ENCODE results near the gene PARS2. TPM values are rescaled to one million over a fixed set of nuclear protein-coding genes. Genes with fewer than 3 reads are reported as not detected.

Gene PARS2
- 3.2 and 4.2 TPM in 2 replicates for total RNA-seq

DNA sequence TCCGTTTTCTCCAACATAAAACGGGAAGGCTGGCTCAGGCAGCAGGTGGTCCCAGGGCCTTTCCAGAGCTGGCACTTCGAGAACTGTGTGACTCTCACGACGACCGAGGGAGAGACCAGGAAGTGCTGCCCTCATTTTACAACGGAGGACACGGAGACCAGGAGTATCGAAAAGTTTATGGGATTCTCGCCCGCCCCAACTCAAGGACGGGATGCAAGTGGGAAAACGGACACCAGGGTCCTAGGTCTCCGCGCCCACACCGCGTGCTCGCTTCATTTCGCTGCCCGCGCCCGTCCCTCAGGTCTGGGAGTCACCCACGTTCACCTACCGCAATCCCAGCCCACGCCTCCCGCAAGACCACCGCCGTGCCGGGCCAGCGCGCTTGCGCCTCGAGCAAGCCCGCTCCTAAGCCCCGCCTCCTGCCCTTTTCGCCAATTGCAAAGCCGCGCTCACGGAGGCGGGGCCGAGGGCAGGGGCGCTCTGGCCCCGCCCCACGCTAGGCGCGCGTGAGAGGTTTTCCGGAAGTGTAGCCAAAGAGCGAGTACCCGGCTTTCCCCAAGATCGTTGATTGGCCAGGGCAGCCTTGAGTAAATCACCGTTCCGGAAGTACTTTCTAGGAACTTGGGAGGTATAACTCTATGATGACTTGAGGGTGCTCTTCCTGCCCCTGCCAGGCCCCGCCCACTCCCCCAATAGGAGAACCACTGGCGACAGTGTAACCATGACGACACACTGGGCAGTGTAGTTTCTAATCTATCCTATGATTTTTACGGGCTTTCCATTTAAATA, at the start of gene PARS2:
Gene PARS2 (minus strand): TSS at position 391 of the 789 bp plus-strand sequence. CDS start 5,362 bp downstream, outside the sequence.
- peak; percentile 98 for DNase-seq (ENCODE audit: low read depth, low spot score)

DNA sequence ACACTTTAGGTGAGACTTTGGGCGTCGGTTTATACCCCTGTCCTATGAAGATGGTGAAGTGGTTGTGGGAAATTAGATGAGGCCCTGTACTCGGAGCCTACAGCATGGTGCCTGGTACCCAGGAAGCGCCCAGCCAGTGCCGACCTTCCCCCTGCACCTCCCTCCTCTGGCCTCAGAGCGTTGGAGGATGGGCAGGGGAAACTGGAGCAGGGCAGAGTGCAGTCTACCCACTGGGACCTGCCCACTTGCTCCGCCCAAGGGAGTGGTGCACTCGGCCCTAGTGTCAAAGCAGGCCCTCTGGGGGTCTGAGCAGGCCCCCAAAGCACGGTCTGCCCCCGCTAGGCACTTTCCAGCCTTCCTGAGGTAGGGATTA, 49.8 kb upstream of the PARS2 start:
- DNase-seq (ENCODE audit: low read depth, low spot score), result no peak

DNA sequence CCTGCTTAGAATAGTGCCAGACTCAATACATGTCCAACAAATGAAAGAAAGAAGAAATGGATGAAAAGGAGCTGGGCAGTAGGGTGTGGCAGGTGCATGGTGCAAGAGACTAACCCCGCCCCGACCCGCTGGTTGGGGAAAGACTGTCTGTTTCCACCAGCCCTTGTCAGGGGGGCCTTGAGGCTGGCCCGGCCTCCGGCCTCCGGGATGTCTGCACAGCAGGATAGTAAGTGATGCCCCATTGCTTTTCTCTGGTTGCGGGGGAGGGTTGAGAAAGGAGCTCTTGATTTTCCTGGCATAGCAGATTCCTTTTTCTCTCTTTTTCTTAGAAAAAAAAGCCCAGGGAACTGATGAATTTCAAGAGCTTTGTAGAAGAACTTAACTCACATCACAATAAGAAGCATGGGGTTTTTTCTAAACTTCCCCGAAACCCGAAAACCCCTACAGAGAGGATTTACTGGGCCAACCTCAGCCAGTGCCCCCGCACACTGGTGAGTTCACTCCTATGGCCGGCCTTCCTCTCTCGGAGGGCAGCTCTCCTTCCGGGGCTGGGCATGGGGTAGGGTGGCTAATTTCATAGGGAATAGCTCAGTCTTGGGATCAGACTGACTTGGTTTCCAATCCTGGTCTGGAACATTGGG, 49.3 kb upstream of the PARS2 start:
- no peak for DNase-seq (ENCODE audit: low read depth, low spot score)

- DNase-seq (ENCODE audit: low read depth, low spot score), result no peak
Observed at GRCh38 chr1:54812801-54813484, 48.6 kb upstream of the PARS2 start.

DNA sequence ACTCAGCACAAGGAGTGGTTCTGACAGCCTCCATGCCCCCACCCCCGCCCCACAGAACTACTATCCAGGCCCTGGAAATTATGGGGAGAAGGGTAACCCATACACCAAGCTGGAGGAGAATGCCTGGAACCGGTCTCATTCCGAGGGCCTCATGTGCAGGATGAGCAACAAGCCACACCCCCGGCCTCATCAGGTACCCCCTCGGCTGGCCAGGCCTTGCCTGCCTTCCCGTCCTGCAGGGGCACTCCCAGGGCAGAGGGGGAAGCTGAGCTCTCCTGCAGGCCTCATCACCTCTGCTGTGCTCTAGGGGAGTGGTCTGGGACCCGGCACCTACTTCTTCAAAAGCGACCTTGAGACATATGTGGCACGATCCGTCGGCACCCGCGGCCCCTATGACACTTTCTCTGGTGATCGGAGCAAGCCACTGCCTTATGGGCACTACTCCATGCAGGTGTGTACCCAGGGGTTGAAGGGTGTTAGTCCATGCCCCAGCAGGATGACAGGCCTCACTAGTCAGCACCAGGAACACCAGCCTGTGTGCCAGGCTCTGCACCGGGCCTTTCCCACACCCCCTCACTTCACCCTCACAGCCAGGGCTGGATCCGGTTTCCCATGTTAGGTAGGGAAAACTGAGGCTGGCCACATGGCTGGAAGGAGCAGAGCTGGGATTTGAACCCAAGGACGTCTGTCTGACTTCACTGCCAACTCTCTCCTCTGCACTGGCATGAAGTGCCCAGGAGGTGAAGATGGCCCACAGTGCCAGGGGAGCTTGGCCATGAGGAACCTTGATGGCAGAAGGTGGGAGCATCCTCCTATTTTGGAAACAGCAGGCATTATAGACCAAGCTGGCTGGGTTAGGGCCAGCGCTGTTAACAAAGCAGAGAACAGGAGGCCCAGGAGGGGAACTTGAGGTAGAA, 47.7 kb upstream of the PARS2 start:
- DNase-seq (ENCODE audit: low read depth, low spot score), result no peak

DNA sequence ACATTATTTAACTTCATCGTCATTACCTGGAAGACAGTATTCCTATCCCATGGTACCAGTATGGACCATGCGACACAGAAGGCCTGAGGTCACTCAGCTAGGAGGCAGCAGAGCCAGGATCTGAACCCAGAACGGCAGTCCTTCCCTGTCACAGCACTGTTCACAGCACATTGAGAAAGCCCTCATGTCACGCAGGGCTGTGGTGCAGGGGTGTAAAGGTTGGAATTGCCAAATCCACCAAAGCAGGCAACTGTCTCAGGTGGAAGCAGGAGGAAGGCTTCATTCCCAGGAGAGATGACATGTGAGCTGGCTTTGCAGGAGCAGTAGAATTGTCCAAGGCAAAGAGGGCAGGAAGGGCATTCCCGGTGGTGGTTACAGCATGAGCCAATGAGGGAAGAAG, 46.7 kb upstream of the PARS2 start:
- no peak for DNase-seq (ENCODE audit: low read depth, low spot score)

GRCh38 chr1:54810153-54810942, 46.0 kb upstream of the PARS2 start:
- DNase-seq (ENCODE audit: low read depth, low spot score), result no peak

GRCh38 chr1:54809496-54810074, 45.3 kb upstream of the PARS2 start:
- DNase-seq (ENCODE audit: low read depth, low spot score), result no peak

DNA sequence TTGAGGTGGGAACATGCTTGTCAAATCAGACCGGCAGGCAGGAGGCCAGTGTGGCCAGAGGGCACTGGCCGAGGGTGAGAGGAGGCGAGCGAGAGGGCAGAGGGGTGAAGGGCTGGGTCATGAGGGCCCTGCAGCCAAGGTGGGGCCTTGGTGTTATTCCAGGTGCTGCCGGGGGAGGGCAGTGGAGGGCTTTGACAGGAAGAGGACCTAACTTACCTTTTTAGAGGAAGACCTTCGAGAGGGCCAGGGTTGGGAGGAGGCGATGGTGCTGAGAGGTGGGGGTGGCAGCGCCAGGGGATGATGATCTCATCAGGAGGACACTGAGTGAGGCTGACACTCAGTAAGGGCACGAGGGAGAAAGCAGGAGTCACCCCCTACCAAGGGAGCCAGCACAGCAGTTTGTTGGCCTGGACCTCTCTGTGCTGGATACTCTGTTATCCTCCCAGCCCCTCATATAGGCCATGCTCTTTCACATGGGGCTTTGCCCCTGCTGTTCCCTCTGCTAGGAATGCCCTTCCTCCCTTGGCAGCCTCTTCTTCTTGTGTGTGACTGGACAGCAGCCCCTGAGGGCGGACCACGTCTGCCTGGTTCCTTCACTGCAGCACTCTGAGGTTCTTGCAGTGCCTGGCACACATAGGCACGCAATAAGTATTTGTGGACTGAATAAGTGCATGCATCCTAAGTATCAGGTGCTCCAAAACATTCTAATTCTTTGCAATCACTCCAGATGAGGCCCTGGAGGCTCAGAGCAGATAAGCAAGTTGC, 44.3 kb upstream of the PARS2 start:
- DNase-seq (ENCODE audit: low read depth, low spot score), result no peak

DNA sequence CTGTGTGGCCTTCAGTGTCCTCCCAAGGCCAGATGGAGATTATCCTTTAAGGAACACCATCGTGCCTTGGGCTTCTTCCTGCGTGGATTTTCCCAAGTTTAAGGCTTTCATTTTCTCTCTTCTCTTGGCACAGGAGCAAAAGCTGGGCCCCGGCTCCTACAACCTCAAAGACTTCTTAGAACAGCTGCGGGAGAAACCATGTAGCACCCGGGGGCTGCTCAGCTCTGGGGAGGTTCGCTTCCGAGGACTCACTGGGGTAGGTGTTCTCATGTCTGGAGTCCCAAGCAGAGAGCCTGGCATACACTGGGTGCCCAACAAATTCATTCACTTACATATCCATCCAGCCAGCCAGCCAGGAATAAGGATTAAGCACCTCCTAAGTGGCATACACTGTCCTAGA, 43.4 kb upstream of the PARS2 start:
- no peak for DNase-seq (ENCODE audit: low read depth, low spot score)

DNA sequence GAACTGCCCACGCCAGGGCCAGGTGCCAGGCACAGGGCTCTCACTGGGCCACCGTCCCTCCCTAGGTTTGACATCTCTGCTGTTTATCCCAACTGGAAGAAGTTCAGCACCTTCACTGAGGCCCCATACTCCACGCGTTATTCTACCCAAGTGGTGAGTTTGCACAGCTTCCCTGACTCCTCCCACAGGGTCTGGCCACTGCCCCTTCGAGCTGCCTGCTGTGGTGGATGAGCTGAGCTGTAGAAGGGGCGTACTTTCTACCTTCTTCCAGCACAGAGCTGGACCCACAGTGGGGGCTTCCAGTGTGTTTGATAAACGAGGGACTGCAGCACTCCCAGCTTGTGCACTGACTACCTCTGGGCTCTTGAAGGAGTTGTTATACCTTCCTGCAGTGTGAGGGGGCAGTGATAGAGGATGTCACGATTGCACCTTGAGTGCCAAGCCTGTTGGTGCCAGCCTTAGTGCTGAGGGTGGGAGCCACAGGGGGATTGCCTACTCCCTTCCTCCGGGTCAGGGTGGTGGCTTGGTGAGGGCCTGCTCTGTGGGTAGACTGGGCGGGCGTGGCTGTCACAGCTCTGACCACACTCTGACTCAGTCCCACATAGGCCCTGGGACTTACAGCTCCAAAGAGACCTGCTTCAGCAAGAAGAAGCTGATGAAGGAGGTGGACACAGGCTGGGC, 42.7 kb upstream of the PARS2 start:
- no peak for DNase-seq (ENCODE audit: low read depth, low spot score)

DNA sequence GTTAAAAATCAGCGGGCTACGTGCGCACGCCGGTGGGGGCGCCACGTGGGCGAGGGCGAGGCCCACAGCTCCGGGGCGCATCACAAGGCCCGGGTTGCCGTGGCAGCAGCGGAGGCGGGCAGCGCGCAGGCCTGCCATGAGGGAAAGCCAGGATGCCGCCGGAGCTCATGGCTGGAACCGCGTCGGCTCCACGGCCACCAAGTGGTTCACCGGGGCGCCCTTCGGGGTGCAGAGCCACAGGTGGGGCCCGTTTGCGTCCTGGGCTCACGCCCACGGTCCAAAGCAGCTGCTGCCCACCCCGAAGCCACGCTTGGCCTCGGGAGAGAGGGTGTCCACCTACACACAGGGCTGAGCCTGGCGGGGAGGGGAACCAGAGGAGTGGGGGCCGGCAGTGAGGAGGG, 41.7 kb upstream of the PARS2 start:
- DNase-seq (ENCODE audit: low read depth, low spot score), result no peak

- DNase-seq (ENCODE audit: low read depth, low spot score), result no peak
Observed at GRCh38 chr1:54805466-54805865, 41.1 kb upstream of the PARS2 start.

- no peak for DNase-seq (ENCODE audit: low read depth, low spot score)
Observed at GRCh38 chr1:54804471-54805132, 40.3 kb upstream of the PARS2 start.

- DNase-seq (ENCODE audit: low read depth, low spot score), result no peak
Observed at GRCh38 chr1:54803761-54804470, 39.6 kb upstream of the PARS2 start.

GRCh38 chr1:54800899-54801759, 36.8 kb upstream of the PARS2 start, which contains the start of gene TTC22:
TSS of gene TTC22 (minus strand) at chr1:54801323. CDS start at chr1:54801163, 160 bp downstream.
- no peak for DNase-seq (ENCODE audit: low read depth, low spot score)

Data from pulmonary artery endothelial cell (primary cell).